ENCODE data around the gene AMOTL1. TPM values are rescaled to one million over a fixed set of nuclear protein-coding genes. Genes with fewer than 3 reads are reported as not detected.

AMOTL1 gene
- total and polyA plus RNA-seq, 12 donors: 3.1 to 115 (median 68.3) TPM

GRCh38 chr11:94925422-94926270, 157.5 kb downstream of the AMOTL1 start:
- TF ChIP-seq CTCF (IDR thresholded peaks at IDR 0.05): no peak
- no peaks in the 10 kb centered on the region for H3K27me3 ChIP-seq
- no peaks in the 10 kb centered on the region for H3K9me3 ChIP-seq
- intact Hi-C loops (cut with DNase I): no loop called here
- H3K36me3 ChIP-seq: no peaks in the 10 kb centered on the region
- DNase-seq (no peak), ATAC-seq (no peak)
- no peak overlapping the region for H3K4me3 ChIP-seq
- H3K4me1 ChIP-seq: peaks cover 10 to 56% (median 40%) of the 10 kb centered on the region in 9 donors
- WGBS, 2 donors: 50 to 54% methylated on average over 7 of the region's 7 CpGs
- peak overlapping the region; percentile 6 to 90 (median 79) for H3K27ac ChIP-seq

GRCh38 chr11:94926271-94926625, 158.1 kb downstream of the AMOTL1 start:
- Histone ChIP-seq H3K4me3 (no peak overlapping the region), H3K9me3 (no peaks in the 10 kb centered on the region), H3K4me1 (peaks cover 10 to 56% (median 40%) of the 10 kb centered on the region in 9 donors), H3K36me3 (no peaks in the 10 kb centered on the region), H3K27me3 (no peaks in the 10 kb centered on the region), H3K27ac (peak overlapping the region; percentile 6 to 90 (median 79))
- peak in 5 of 8 donors; percentile 3 to 20 (median 10) for ATAC-seq
- TF ChIP-seq CTCF (IDR thresholded peaks at IDR 0.05): no peak
- intact Hi-C loops (cut with DNase I): no loop called here
- no peak for DNase-seq

Other genes with a start within 250 kb of the AMOTL1 start
- gene FUT4, start 224.4 kb upstream of the AMOTL1 start, total RNA-seq: 1 to 10 TPM; 1.2 to 3.4 (median 1.6) TPM
- under 1 TPM; 0.51 to 0.86 TPM for gene FUT4, start 224.4 kb upstream of the AMOTL1 start, polyA plus RNA-seq
- 1 to 10 TPM in 8 of 10 donors, under 1 TPM in 2; 0.37 to 1.9 (median 1.3) TPM for gene PIWIL4, start 201.0 kb upstream of the AMOTL1 start, total RNA-seq
- 1 to 10 TPM in 1 of 2 donors, under 1 TPM in 1; 0.70 to 2.6 TPM for gene PIWIL4, start 201.0 kb upstream of the AMOTL1 start, polyA plus RNA-seq
- gene CWC15, start 205.2 kb downstream of the AMOTL1 start, total RNA-seq: 10 to 100 TPM; 53.1 to 75.4 (median 67.3) TPM
- gene CWC15, start 205.2 kb downstream of the AMOTL1 start, polyA plus RNA-seq: 100 to 1,000 TPM in 1 of 2 donors, 10 to 100 TPM in 1; 71.6 to 196 TPM
- gene KDM4D, start 205.4 kb downstream of the AMOTL1 start, total RNA-seq: 1 to 10 TPM in 6 of 10 donors, under 1 TPM in 4; 0.79 to 1.3 (median 1.0) TPM
- under 1 TPM; 0.22 to 0.57 TPM for gene KDM4D, start 205.4 kb downstream of the AMOTL1 start, polyA plus RNA-seq